HepG2 (cell line): ENCODE measurements around the gene SRRM4. TPM values are rescaled to one million over a fixed set of nuclear protein-coding genes. Genes with fewer than 3 reads are reported as not detected.

Experiments used
- ATAC-seq: fragments of 200-7000 bp; cut with Tn5 transposase; 3 replicates; pipeline ENCODE4 v1.9.1; 2020; ENCODE audit warnings: mild to moderate bottlenecking, moderate library complexity
- BruUV-seq: library from RNA; stranded (reverse); fragments of 400-500 nt; replicated peaks from 2 replicates; lab custom pipeline; 2021; lab: Mats Ljungman, UMichigan
- CTCF ChIA-PET: fragments of 300-600 bp; formaldehyde crosslinking; extraction: SDS; loops from one replicate; lab custom pipeline; 2021; ENCODE audit warnings: low total read pairs, inconsistent platforms, low intra/inter-chr PET ratio; lab: Yijun Ruan, JAX
- POLR2A ChIA-PET: fragments of 350-600 bp; sonication (Branson Sonifier 250); formaldehyde crosslinking; loops from one replicate; lab custom pipeline; 2020; ENCODE audit warnings: antibody characterized with exemption, inconsistent platforms; lab: Yijun Ruan, JAX
- DNase-seq: peaks from one replicate; pipeline ENCODE4 v3.0.0-alpha.2; 2015; ENCODE audit warnings: low spot score
- FAIRE-seq: peaks from 3 replicates; lab custom pipeline; 2011; peaks lifted over from hg19 to GRCh38; lab: Jason Lieb, UNC
- H2AFZ ChIP-seq: one replicate; pipeline ENCODE4 v1.6.1; 2011; ENCODE audit warnings: low read length, inconsistent platforms
- H3K27ac ChIP-seq: fragments of 300-600 bp; 3 replicates; pipeline ENCODE4 v1.8.0; 2011; ENCODE audit warnings: mixed run types, mild to moderate bottlenecking, mixed read lengths, low read length, inconsistent platforms; ENCODE audit not compliant: insufficient read depth; ENCODE audit errors: extremely low read length
- H3K27me3 ChIP-seq, 2 experiments: fragments of 200-600 bp in 1 of 2; 2 replicates in 1 of 2; 3 replicates in 1 of 2; pipeline versions ENCODE4 v1.6.0 to v1.8.0; 2011; ENCODE audit warnings: low read length in 2 of 2, mild to moderate bottlenecking in 2 of 2, moderate library complexity in 2 of 2, inconsistent platforms in 1 of 2; ENCODE audit not compliant: insufficient read depth in 2 of 2, control insufficient read depth in 1 of 2
- H3K36me3 ChIP-seq, 2 experiments: fragments of 200-600 bp in 1 of 2; replicated peaks in 1 of 2; 2 replicates in 1 of 2; 3 replicates in 1 of 2; pipeline versions ENCODE4 v1.5.1 to v1.8.0; 2011; ENCODE audit warnings: low read length in 2 of 2, inconsistent platforms in 1 of 2; ENCODE audit not compliant: insufficient read depth in 2 of 2, control insufficient read depth in 1 of 2
- H3K4me1 ChIP-seq: 2 replicates; pipeline ENCODE4 v1.5.1; 2012; ENCODE audit warnings: low read length, inconsistent platforms; ENCODE audit not compliant: insufficient read depth
- H3K4me2 ChIP-seq: 2 replicates; pipeline ENCODE4 v1.6.0; 2011; ENCODE audit warnings: low read depth, low read length, inconsistent platforms
- H3K4me3 ChIP-seq, 3 experiments: fragments of 200-600 bp in 1 of 3; sonication (generic), shearing (Covaris generic) in 1 of 3; replicated peaks in 1 of 3; 2 replicates each; pipeline ENCODE4 v1.5.1; 2011 to 2016; ENCODE audit warnings: low read length in 3 of 3, inconsistent platforms in 2 of 3, low read depth in 2 of 3, mild to moderate bottlenecking in 2 of 3, control low read depth in 1 of 3, mixed read lengths in 1 of 3; ENCODE audit not compliant: insufficient read depth in 1 of 3
- H3K79me2 ChIP-seq: one replicate; pipeline ENCODE4 v1.6.1; 2011; ENCODE audit warnings: low read length, inconsistent platforms; ENCODE audit not compliant: insufficient read depth
- H3K9ac ChIP-seq: 2 replicates; pipeline ENCODE4 v1.6.0; 2011; ENCODE audit warnings: mild to moderate bottlenecking, low read depth, low read length, inconsistent platforms; ENCODE audit not compliant: insufficient read depth
- H3K9me3 ChIP-seq: 2 replicates; pipeline ENCODE4 v1.5.1; 2012; ENCODE audit warnings: mild to moderate bottlenecking, low read length
- H4K20me1 ChIP-seq: 2 replicates; pipeline ENCODE4 v1.6.0; 2011; ENCODE audit warnings: inconsistent platforms, mild to moderate bottlenecking, low read length, moderate library complexity; ENCODE audit not compliant: insufficient read depth
- DBP ChIP-seq: sonication (generic); formaldehyde crosslinking; IDR thresholded peaks from 2 replicates; pipeline ENCODE4 v1.4.0; 2020; ENCODE audit warnings: missing genetic modification reagents; ENCODE audit errors: not compliant biosample characterization
- KLF16 ChIP-seq, 2 experiments: sonication (generic) in 1 of 2; formaldehyde crosslinking in 1 of 2; IDR thresholded peaks; 2 replicates each; pipeline versions ENCODE4 v1.6.1 to v1.8.0; 2016 to 2023; ENCODE audit warnings: missing genetic modification reagents in 2 of 2, missing compliant biosample characterization in 1 of 2
- MNT ChIP-seq: fragments of 450-650 bp; IDR thresholded peaks from 2 replicates; pipeline ENCODE4 v1.6.1; 2016
- TBX2 ChIP-seq: sonication (generic); formaldehyde crosslinking; IDR thresholded peaks from 2 replicates; pipeline ENCODE4 v1.5.0; 2020; ENCODE audit warnings: missing genetic modification reagents, mild to moderate bottlenecking, borderline replicate concordance
- WGBS: methylation state at CpG from one replicate; pipeline ENCODE4 v1.1.6; 2017; ENCODE audit warnings: low lambda C conversion rate; 5-methylcytosine and 5-hydroxymethylcytosine counted together
- in situ Hi-C: cut with HindIII; loops from 2 replicates; pipeline ENCODE4 v1.10.0; 2017; ENCODE audit warnings: low pct_unique_long_range_greater_than_20kb; ENCODE audit not compliant: extremely low pct_ligation_motif_present
- intact Hi-C: fragments of 100-400 bp; cut with micrococcal nuclease; formaldehyde crosslinking; loops from one replicate; pipeline ENCODE4 v1.10.0; 2022; ENCODE audit not compliant: unreplicated experiment
- polyA plus RNA-seq, 8 experiments: library from polyadenylated mRNA; depleted of rRNA in 3 of 8; stranded (reverse) in 7 of 8; unstranded in 1 of 8; fragments of >200 nt; fragmentation: Illumina TruSeq in 4 of 8; extraction: Trizol in 4 of 8; gene quantifications; 2 replicates each; pipeline versions ENCODE4 v1.2.1 to v1.2.3, GENCODE V29; 2011 to 2016; ENCODE audit warnings: low read depth in 4 of 8, missing spikeins in 1 of 8, mixed read lengths in 1 of 8; ENCODE audit not compliant: insufficient read depth in 1 of 8
- total RNA-seq, 5 experiments: library from RNA; depleted of rRNA; stranded (reverse); fragments of >200 nt; fragmentation: Illumina TruSeq; extraction: Trizol; gene quantifications; 2 replicates each; pipeline ENCODE4 v1.2.3, GENCODE V29; 2016; ENCODE audit warnings: low read depth in 1 of 5
- TF ChIP-seq, protein P1 (sequence below): IDR thresholded peaks from 2 replicates; pipeline ENCODE4 v1.6.1; 2016; ENCODE audit warnings: missing biosample characterization, missing genetic modification reagents, low read depth

Gene SRRM4
- total and polyA plus RNA-seq, 2 of the 13 experiments (the other 11 are each of a cell fraction or from before 2014, with no cell fraction given), result not detected

DNA sequence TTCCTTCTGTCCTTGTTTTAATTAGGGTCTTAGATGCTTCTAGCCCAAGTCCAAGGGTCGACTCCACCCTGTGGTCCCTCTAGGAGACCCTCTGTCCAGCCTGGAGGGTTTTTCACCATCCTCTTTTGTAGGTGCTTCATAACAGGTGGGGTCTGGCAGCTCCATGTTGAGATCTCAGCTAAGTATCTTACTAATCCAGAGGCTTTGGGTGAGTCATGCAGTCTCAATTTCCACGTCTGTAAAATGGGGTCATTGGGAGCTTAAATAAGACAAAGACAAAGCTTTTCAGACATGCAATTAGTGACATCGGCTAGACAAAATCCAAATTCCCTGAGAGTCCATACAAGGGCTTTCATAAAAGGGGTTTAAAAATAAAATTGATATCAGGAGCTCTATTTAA is 200.6 kb downstream of the SRRM4 start:
- Histone ChIP-seq H3K36me3 (no peaks in the 10 kb centered on the region), H3K9ac (no peak overlapping the region), H3K4me2 (no peak overlapping the region), H2AFZ (no peak overlapping the region), H3K9me3 (no peaks in the 10 kb centered on the region), H3K79me2 (no peaks in the 10 kb centered on the region), H3K27me3 (peaks cover 0 to 17% of the 10 kb centered on the region in 2 experiments; a peak in 3 of 5 replicates), H4K20me1 (no peaks in the 10 kb centered on the region), H3K4me1 (peaks cover 17% of the 10 kb centered on the region; the same call in 1 of the 2 replicates), H3K4me3 (no peak overlapping the region), H3K27ac (no peak overlapping the region)
- intact Hi-C loops, result no loop called here
- no peak for ATAC-seq
- TF ChIP-seq, protein P1, sequence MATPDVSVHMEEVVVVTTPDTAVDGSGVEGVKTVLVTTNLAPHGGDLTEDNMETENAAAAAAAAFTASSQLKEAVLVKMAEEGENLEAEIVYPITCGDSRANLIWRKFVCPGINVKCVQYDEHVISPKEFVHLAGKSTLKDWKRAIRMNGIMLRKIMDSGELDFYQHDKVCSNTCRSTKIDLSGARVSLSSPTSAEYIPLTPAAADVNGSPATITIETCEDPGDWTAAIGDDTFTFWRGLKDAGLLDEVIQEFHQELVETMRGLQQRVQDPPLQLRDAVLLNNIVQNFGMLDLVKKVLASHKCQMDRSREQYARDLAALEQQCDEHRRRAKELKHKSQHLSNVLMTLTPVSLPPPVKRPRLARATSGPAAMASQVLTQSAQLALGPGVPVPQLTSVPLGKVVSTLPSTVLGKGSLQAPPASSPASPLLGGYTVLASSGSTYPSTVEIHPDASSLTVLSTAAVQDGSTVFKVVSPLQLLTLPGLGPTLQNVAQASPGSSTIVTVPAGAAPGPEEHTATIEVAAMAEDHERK (CRISPR knock-in tag), result no peak
- TF ChIP-seq TBX2 (no peak), DBP (CRISPR knock-in tag) (no peak), KLF16 (CRISPR knock-in tag; IDR thresholded peaks at IDR 0.05) (no peak), MNT (no peak)
- POLR2A ChIA-PET, result no interaction called here
- no peak for DNase-seq
- FAIRE-seq, result no peak
- 58% methylated on average over 3 of the region's 3 CpGs for WGBS
- CTCF ChIA-PET, result no interaction called here
- in situ Hi-C loops, result no loop called here
- BruUV-seq, result no TSS peak
